Neural progenitor cell (in vitro differentiated cells): ENCODE measurements around the gene EPHA5.

Experiments
- CTCF ChIP-seq: fragments of 200-600 bp; sonication (generic); IDR thresholded peaks from 2 replicates; pipeline ENCODE4 v1.5.1; 2017; ENCODE audit warnings: antibody characterized with exemption, mild to moderate bottlenecking
- EZH2 ChIP-seq: fragments of 200-600 bp; sonication (generic); IDR thresholded peaks from 2 replicates; pipeline ENCODE4 v1.6.1; 2017; ENCODE audit warnings: antibody characterized with exemption, mild to moderate bottlenecking, moderate library complexity

- TF ChIP-seq EZH2 (no peak), CTCF (no peak)
Measured at GRCh38 chr4:65604515-65604914, 65.8 kb downstream of the EPHA5 start.
